ENCODE results near the gene CD300LF. TPM values are rescaled to one million over a fixed set of nuclear protein-coding genes. Genes with fewer than 3 reads are reported as not detected.
A peak's percentile ranks its signal among the peaks of the same experiment; 100 is the strongest.

Gene CD300LF
- total RNA-seq, 3 donors from 2014 or later (not counting 1 experiment from before 2014, with no cell fraction given) = 1.9 to 10.6 (median 8.7) TPM

GRCh38 chr17:74677558-74678466 lies 34.9 kb downstream of the CD300LF start:
- no peaks in the 10 kb centered on the region for H3K36me3 ChIP-seq (ENCODE audit: control insufficient read depth, insufficient read depth, low read length)
- Mint-ChIP-seq H3K9me3 (no peaks in the 10 kb centered on the region), H3K27me3 (ENCODE audit: low read depth in 2 of 2) (peaks cover 14 to 34% of the 10 kb centered on the region in 2 donors), H3K27ac (no peak overlapping the region), H3K4me1 (peaks cover 16 to 25% of the 10 kb centered on the region in 2 donors), H3K4me3 (no peak overlapping the region), H3K36me3 (no peaks in the 10 kb centered on the region)
- peak in 1 of 2 donors; percentile 27 for DNase-seq
- H3K27me3 ChIP-seq (ENCODE audit: control insufficient read depth, insufficient read depth, low read length) = peaks cover 9% of the 10 kb centered on the region
- H3K4me3 ChIP-seq (ENCODE audit: low read length) = no peak overlapping the region
- intact Hi-C loops (cut with micrococcal nuclease) = no loop called here
- TF ChIP-seq CTCF (IDR thresholded peaks at IDR 0.05) = no peak
- peaks cover 8% of the 10 kb centered on the region for H3K4me1 ChIP-seq (ENCODE audit: control insufficient read depth, insufficient read depth, low read length)
- ATAC-seq = no peak
- H3K27ac ChIP-seq (ENCODE audit: low read length) = no peak overlapping the region
- no peaks in the 10 kb centered on the region for H3K9me3 ChIP-seq (ENCODE audit: control insufficient read depth, insufficient read depth, low read length)
- WGBS (ENCODE audit: insufficient coverage) = 31% methylated on average over 8 of the region's 9 CpGs

- peak overlapping the region in 1 of 2 donors; percentile 41 for H3K27ac Mint-ChIP-seq
- no peak overlapping the region for H3K4me3 Mint-ChIP-seq
- H3K27me3 ChIP-seq (ENCODE audit: control insufficient read depth, insufficient read depth, low read length) = peaks cover 40% of the 10 kb centered on the region
Measured at GRCh38 chr17:74671031-74671771, 41.5 kb downstream of the CD300LF start.

DNA sequence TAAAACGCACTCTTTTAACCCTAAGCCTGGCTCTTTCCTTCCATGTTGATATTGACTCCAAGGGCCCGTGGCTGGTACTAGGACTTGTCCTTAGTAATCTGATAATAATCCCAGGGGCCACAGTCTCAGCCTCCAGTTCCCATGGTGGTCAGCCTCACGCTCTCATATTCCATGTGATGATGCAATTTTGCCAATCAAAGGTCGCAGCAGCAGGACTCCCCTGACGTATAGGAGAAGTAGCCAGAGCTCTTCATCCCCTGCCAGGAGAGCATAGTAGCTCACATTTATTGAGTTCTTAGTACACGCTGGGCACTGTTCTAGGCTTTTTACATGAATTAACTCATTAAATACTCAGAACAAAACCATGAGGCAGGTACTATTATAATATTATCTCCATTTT lies 42.4 kb downstream of the CD300LF start:
- ATAC-seq = no peak
- no peak overlapping the region for H3K4me3 ChIP-seq (ENCODE audit: low read length)
- Mint-ChIP-seq H3K9me3 (peaks cover 0 to 3% of the 10 kb centered on the region in 2 donors), H3K27ac (no peak overlapping the region), H3K36me3 (no peaks in the 10 kb centered on the region), H3K4me1 (peaks cover 14 to 21% of the 10 kb centered on the region in 2 donors), H3K27me3 (ENCODE audit: low read depth in 2 of 2) (peaks cover 39 to 56% of the 10 kb centered on the region in 2 donors), H3K4me3 (no peak overlapping the region)
- no peak overlapping the region for H3K27ac ChIP-seq (ENCODE audit: low read length)
- intact Hi-C loops (cut with micrococcal nuclease) = no loop called here
- no peak for DNase-seq
- H3K27me3 ChIP-seq (ENCODE audit: control insufficient read depth, insufficient read depth, low read length) = peaks cover 42% of the 10 kb centered on the region
- peaks cover 10% of the 10 kb centered on the region for H3K4me1 ChIP-seq (ENCODE audit: control insufficient read depth, insufficient read depth, low read length)
- no peak for TF ChIP-seq CTCF (IDR thresholded peaks at IDR 0.05)
- WGBS (ENCODE audit: insufficient coverage) = 84% methylated on average over 6 of the region's 6 CpGs
- peaks cover 6% of the 10 kb centered on the region for H3K9me3 ChIP-seq (ENCODE audit: control insufficient read depth, insufficient read depth, low read length)
- no peaks in the 10 kb centered on the region for H3K36me3 ChIP-seq (ENCODE audit: control insufficient read depth, insufficient read depth, low read length)

More at GRCh38 chr17:74671031-74671771, 41.5 kb downstream of the CD300LF start:
- Histone ChIP-seq H3K36me3 (ENCODE audit: control insufficient read depth, insufficient read depth, low read length) (no peaks in the 10 kb centered on the region), H3K27ac (ENCODE audit: low read length) (no peak overlapping the region), H3K4me1 (ENCODE audit: control insufficient read depth, insufficient read depth, low read length) (peaks cover 10% of the 10 kb centered on the region), H3K4me3 (ENCODE audit: low read length) (no peak overlapping the region), H3K9me3 (ENCODE audit: control insufficient read depth, insufficient read depth, low read length) (peaks cover 6% of the 10 kb centered on the region)
- peak; percentile 95 to 99 (median 99) for ATAC-seq
- no peaks in the 10 kb centered on the region for H3K36me3 Mint-ChIP-seq
- intact Hi-C loops (cut with micrococcal nuclease) = no loop called here
- no peak for TF ChIP-seq CTCF (IDR thresholded peaks at IDR 0.05)
- WGBS (ENCODE audit: insufficient coverage) = 19% methylated on average over 57 of the region's 57 CpGs
- H3K9me3 Mint-ChIP-seq = peaks cover 0 to 3% of the 10 kb centered on the region in 2 donors
- peaks cover 14 to 21% of the 10 kb centered on the region in 2 donors for H3K4me1 Mint-ChIP-seq
- DNase-seq = peak; percentile 77 to 88
- peaks cover 38 to 56% of the 10 kb centered on the region in 2 donors for H3K27me3 Mint-ChIP-seq (ENCODE audit: low read depth in 2 of 2)
